Liver (tissue), 9 donors: ENCODE results near the gene DTL. TPM values are rescaled to one million over a fixed set of nuclear protein-coding genes. Genes with fewer than 3 reads are reported as not detected.

Experiments used
- DNase-seq: peaks from one replicate; pipeline ENCODE4 v3.0.0-alpha.2; 2017; ENCODE audit warnings: low spot score
- H3K27ac ChIP-seq, 2 donors: one replicate each; pipeline ENCODE4 v1.7.0; 2013; ENCODE audit warnings: inconsistent platforms in 2 of 2, low read length in 2 of 2, control low read depth in 1 of 2, low read depth in 1 of 2, mild to moderate bottlenecking in 1 of 2
- H3K27me3 ChIP-seq, 4 donors: one replicate each; pipeline versions ENCODE4 v1.6.1 to v1.7.0; 2013; ENCODE audit warnings: low read length in 3 of 4, inconsistent platforms in 1 of 4, mild to moderate bottlenecking in 1 of 4, moderate library complexity in 1 of 4; ENCODE audit not compliant: control insufficient read depth in 4 of 4, insufficient read depth in 4 of 4
- H3K36me3 ChIP-seq, 4 donors: one replicate each; pipeline versions ENCODE4 v1.6.1 to v1.7.0; 2013; ENCODE audit warnings: low read length in 3 of 4, mild to moderate bottlenecking in 3 of 4, low read depth in 1 of 4, moderate library complexity in 1 of 4; ENCODE audit not compliant: control insufficient read depth in 4 of 4, insufficient read depth in 3 of 4
- H3K4me1 ChIP-seq, 4 donors: one replicate each; pipeline versions ENCODE4 v1.6.1 to v1.7.0; 2013; ENCODE audit warnings: low read length in 3 of 4, mild to moderate bottlenecking in 3 of 4, moderate library complexity in 1 of 4; ENCODE audit not compliant: control insufficient read depth in 4 of 4, insufficient read depth in 4 of 4
- H3K4me3 ChIP-seq, 3 donors: one replicate each; pipeline versions ENCODE4 v1.6.1 to v1.7.0; 2013; ENCODE audit warnings: low read length in 3 of 3, control low read depth in 1 of 3, low read depth in 1 of 3, mild to moderate bottlenecking in 1 of 3
- H3K9ac ChIP-seq, 2 donors: one replicate each; pipeline ENCODE4 v1.7.0; 2013; ENCODE audit warnings: low read length in 2 of 2, mild to moderate bottlenecking in 2 of 2, moderate library complexity in 2 of 2, control low read depth in 1 of 2, low read depth in 1 of 2
- H3K9me3 ChIP-seq, 4 donors: one replicate each; pipeline versions ENCODE4 v1.6.1 to v1.7.0; 2013; ENCODE audit warnings: low read length in 3 of 4; ENCODE audit not compliant: control insufficient read depth in 4 of 4
- CTCF ChIP-seq: fragments of 150-350 bp; IDR thresholded peaks from 2 replicates; pipeline ENCODE4 v1.5.1; 2017; ENCODE audit warnings: improper control_type of control experiment, low read depth, low read length; ENCODE audit not compliant: missing input control
- EGR1 ChIP-seq, 2 donors: IDR thresholded peaks; 2 replicates each; pipeline ENCODE4 v1.6.1; 2016 to 2018; ENCODE audit warnings: antibody characterized with exemption in 2 of 2, low read depth in 2 of 2
- FOXA1 ChIP-seq: IDR thresholded peaks from 2 replicates; pipeline ENCODE4 v1.6.1; 2016; ENCODE audit warnings: antibody characterized with exemption
- FOXA2 ChIP-seq: IDR thresholded peaks from 2 replicates; pipeline ENCODE4 v1.6.1; 2016; ENCODE audit warnings: antibody characterized with exemption
- GABPA ChIP-seq, 2 donors: IDR thresholded peaks in 1 of 2; conservative IDR thresholded peaks in 1 of 2; 2 replicates each; pipeline ENCODE4 v1.6.1; 2016; ENCODE audit warnings: antibody characterized with exemption in 2 of 2, mild to moderate bottlenecking in 1 of 2, moderate library complexity in 1 of 2
- HNF4G ChIP-seq: IDR thresholded peaks from 2 replicates; pipeline ENCODE4 v1.6.1; 2016; ENCODE audit warnings: antibody characterized with exemption
- JUND ChIP-seq, 2 donors: IDR thresholded peaks; 2 replicates each; pipeline ENCODE4 v1.6.1; 2016; ENCODE audit warnings: antibody characterized with exemption in 2 of 2
- MAX ChIP-seq: IDR thresholded peaks from 2 replicates; pipeline ENCODE4 v1.6.1; 2016; ENCODE audit warnings: antibody characterized with exemption
- NR2F2 ChIP-seq: IDR thresholded peaks from 2 replicates; pipeline ENCODE4 v1.6.1; 2016; ENCODE audit warnings: antibody characterized with exemption
- RAD21 ChIP-seq, 2 donors: IDR thresholded peaks; 2 replicates each; pipeline ENCODE4 v1.6.1; 2016; ENCODE audit warnings: antibody characterized with exemption in 2 of 2, mild to moderate bottlenecking in 2 of 2
- REST ChIP-seq: IDR thresholded peaks from 2 replicates; pipeline ENCODE4 v1.6.1; 2016; ENCODE audit warnings: antibody characterized with exemption, mild to moderate bottlenecking
- SP1 ChIP-seq: IDR thresholded peaks from 2 replicates; pipeline ENCODE4 v1.6.1; 2018; ENCODE audit warnings: antibody characterized with exemption, mild to moderate bottlenecking
- YY1 ChIP-seq: IDR thresholded peaks from 2 replicates; pipeline ENCODE4 v1.6.1; 2016; ENCODE audit warnings: antibody characterized with exemption, mild to moderate bottlenecking
- ZBTB33 ChIP-seq: IDR thresholded peaks from 2 replicates; pipeline ENCODE4 v1.6.1; 2016; ENCODE audit warnings: antibody characterized with exemption
- WGBS: extraction: QIAGEN DNeasy Blood & Tissue Kit; methylation state at CpG from one replicate; pipeline ENCODE4 v1.1.7; 2013; 5-methylcytosine and 5-hydroxymethylcytosine counted together
- polyA plus RNA-seq, 2 donors: library from polyadenylated mRNA; stranded (reverse) in 1 of 2; unstranded in 1 of 2; fragments of 200-250 nt in 1 of 2; fragments of >200 nt in 1 of 2; fragmentation: Nextera tagmentation in 1 of 2; extraction: Ambion mirVana in 1 of 2; gene quantifications; one replicate each; pipeline versions ENCODE4 v1.2.1 to v1.2.3, GENCODE V29; 2013 to 2015
- total RNA-seq, 2 donors: library from RNA; depleted of rRNA; stranded (reverse); fragments of >200 nt; gene quantifications; one replicate each; pipeline ENCODE4 v1.2.3, GENCODE V29; 2014
- donor health status: healthy.
- donor health status: healthy.
- donor health status: healthy.
- donor health status: healthy.
- donor health status: healthy.

DTL gene
- total and polyA plus RNA-seq, 4 donors = 0.17 to 17.9 (median 0.73) TPM

- Histone ChIP-seq H3K9me3 (no peaks in the 10 kb centered on the region), H3K4me3 (no peak overlapping the region), H3K27ac (no peak overlapping the region), H3K36me3 (no peaks in the 10 kb centered on the region), H3K27me3 (no peaks in the 10 kb centered on the region), H3K4me1 (peaks cover 4 to 8% (median 5%) of the 10 kb centered on the region in 4 donors), H3K9ac (no peak overlapping the region)
- no peak for DNase-seq
- TF ChIP-seq MAX (no peak), GABPA (IDR thresholded peaks at IDR 0.05 in 1 of 2, conservative IDR thresholded peaks at IDR 0.05 in 1 of 2) (no peak)
- WGBS = 67% methylated on average over 5 of the region's 5 CpGs
These were observed 5.3 kb downstream of the DTL start for GRCh38 chr1:212040629-212041412.

GRCh38 chr1:212042436-212042835 is 6.9 kb downstream of the DTL start:
- Histone ChIP-seq H3K4me3 (no peak overlapping the region), H3K9me3 (no peaks in the 10 kb centered on the region), H3K27ac (no peak overlapping the region), H3K36me3 (no peaks in the 10 kb centered on the region), H3K4me1 (peaks cover 0 to 2% (median 0%) of the 10 kb centered on the region in 4 donors), H3K9ac (no peak overlapping the region), H3K27me3 (no peaks in the 10 kb centered on the region)
- no peak for DNase-seq
- TF ChIP-seq ZBTB33 (no peak), NR2F2 (no peak), FOXA1 (no peak), CTCF (no peak), JUND (IDR thresholded peaks at IDR 0.05) (no peak), HNF4G (no peak), YY1 (no peak), FOXA2 (no peak), EGR1 (IDR thresholded peaks at IDR 0.05; ENCODE audit: low read depth in 2 of 2) (no peak), RAD21 (IDR thresholded peaks at IDR 0.05) (no peak), REST (no peak), SP1 (no peak)
